Activated naive CD4-positive, alpha-beta T cell treated with anti-CD3 and anti-CD28 coated beads, Interleukin-2, amount 10 ng/mL, durations not matched to agents 7 days and 5 days (primary cell): ENCODE measurements around the gene TTC3.
"Not testable (repeated sequence)": the region's sequence is repeated elsewhere in the genome, so short reads cannot be mapped to it uniquely, and the experiment has no call there.

Experiments
- CTCF ChIA-PET: fragments of 350-600 bp; sonication (Branson Sonifier 250); formaldehyde crosslinking; loops from one replicate; lab custom pipeline; 2021; ENCODE audit warnings: antibody characterized with exemption; lab: Charles Lee
- DNase-seq: peaks from one replicate; pipeline ENCODE4 v3.0.0-alpha.2; 2020
- H3K27ac Mint-ChIP-seq: one replicate; pipeline ENCODE4 v1.8.0; 2021; ENCODE audit warnings: mild to moderate bottlenecking, moderate library complexity, mixed read lengths
- H3K27me3 Mint-ChIP-seq: one replicate; pipeline ENCODE4 v1.8.0; 2021; ENCODE audit warnings: mild to moderate bottlenecking, mixed read lengths
- H3K36me3 Mint-ChIP-seq: one replicate; pipeline ENCODE4 v1.8.0; 2021; ENCODE audit warnings: mixed read lengths
- H3K4me1 Mint-ChIP-seq: one replicate; pipeline ENCODE4 v1.8.0; 2021; ENCODE audit warnings: mixed read lengths
- H3K4me3 Mint-ChIP-seq: one replicate; pipeline ENCODE4 v1.8.0; 2021; ENCODE audit warnings: mild to moderate bottlenecking, moderate library complexity, mixed read lengths
- H3K9me3 Mint-ChIP-seq: one replicate; pipeline ENCODE4 v1.8.0; 2021; ENCODE audit warnings: mixed read lengths

Gene TTC3

GRCh38 chr21:37072988-37073416 lies at the start of gene TTC3, which contains the start of gene PIGP:
TTC3 (plus strand) TSS chr21:37073254; CDS start chr21:37087258, 14,004 bp downstream.
PIGP (minus strand) TSS chr21:37073071; CDS start chr21:37072515, 556 bp downstream.
- Mint-ChIP-seq H3K4me3 (peak within 1 kb of the TSS; percentile 97), H3K4me1 (peaks cover 37% of the 10 kb centered on the region), H3K27ac (peak within 1 kb of the TSS; percentile 96), H3K36me3 (peaks cover 22% of the 10 kb centered on the region), H3K9me3 (peaks cover 1% of the 10 kb centered on the region), H3K27me3 (peaks cover 7% of the 10 kb centered on the region)
- CTCF ChIA-PET = no interaction called here
- peak; percentile 94 for DNase-seq

- no peaks in the 10 kb centered on the region for H3K9me3 Mint-ChIP-seq
- H3K4me3 Mint-ChIP-seq = no peak overlapping the region
- no peak for DNase-seq
- H3K4me1 Mint-ChIP-seq = no peaks in the 10 kb centered on the region
- H3K27ac Mint-ChIP-seq = no peak overlapping the region
- peaks cover 13% of the 10 kb centered on the region for H3K27me3 Mint-ChIP-seq
- CTCF ChIA-PET = interaction anchor here (1.3 kb wide), 1 partner anchor 17 kb away, joined by 4 read pairs; no protein-coding TSS in a partner anchor
- H3K36me3 Mint-ChIP-seq = no peaks in the 10 kb centered on the region
Observed at GRCh38 chr21:37026499-37026898, 46.6 kb upstream of the TTC3 start.

GRCh38 chr21:37028570-37028969 lies 44.5 kb upstream of the TTC3 start:
- no peaks in the 10 kb centered on the region for H3K36me3 Mint-ChIP-seq
- no peak for DNase-seq
- H3K9me3 Mint-ChIP-seq = no peaks in the 10 kb centered on the region
- no peak overlapping the region for H3K27ac Mint-ChIP-seq
- no peak overlapping the region for H3K4me3 Mint-ChIP-seq
- CTCF ChIA-PET = no interaction called here
- H3K4me1 Mint-ChIP-seq = no peaks in the 10 kb centered on the region
- peaks cover 13% of the 10 kb centered on the region for H3K27me3 Mint-ChIP-seq

GRCh38 chr21:37030864-37031263 lies 42.2 kb upstream of the TTC3 start:
- CTCF ChIA-PET = no interaction called here
- Mint-ChIP-seq H3K9me3 (no peaks in the 10 kb centered on the region), H3K36me3 (no peaks in the 10 kb centered on the region), H3K4me3 (no peak overlapping the region), H3K27me3 (peaks cover 13% of the 10 kb centered on the region), H3K4me1 (no peaks in the 10 kb centered on the region), H3K27ac (no peak overlapping the region)
- DNase-seq = no peak

- DNase-seq = no peak
- no peaks in the 10 kb centered on the region for H3K4me1 Mint-ChIP-seq
- H3K27me3 Mint-ChIP-seq = peaks cover 4% of the 10 kb centered on the region
- no peak overlapping the region for H3K27ac Mint-ChIP-seq
- no peak overlapping the region for H3K4me3 Mint-ChIP-seq
- no peaks in the 10 kb centered on the region for H3K9me3 Mint-ChIP-seq
- no peaks in the 10 kb centered on the region for H3K36me3 Mint-ChIP-seq
- CTCF ChIA-PET = no interaction called here
Observed at GRCh38 chr21:37032293-37032692, 40.8 kb upstream of the TTC3 start.

- Mint-ChIP-seq H3K4me1 (no peaks in the 10 kb centered on the region), H3K4me3 (no peak overlapping the region), H3K27me3 (peaks cover 4% of the 10 kb centered on the region), H3K36me3 (no peaks in the 10 kb centered on the region), H3K27ac (no peak overlapping the region), H3K9me3 (no peaks in the 10 kb centered on the region)
- DNase-seq = no peak
- CTCF ChIA-PET = no interaction called here
Observed at GRCh38 chr21:37032877-37033471, 40.1 kb upstream of the TTC3 start.

- H3K4me1 Mint-ChIP-seq, H3K27ac Mint-ChIP-seq, H3K4me3 Mint-ChIP-seq, DNase-seq, H3K36me3 Mint-ChIP-seq, CTCF ChIA-PET, H3K9me3 Mint-ChIP-seq: not testable (repeated sequence)
- H3K27me3 Mint-ChIP-seq = peaks cover 11% of the 10 kb centered on the region
Observed at GRCh38 chr21:37034394-37034793, 38.7 kb upstream of the TTC3 start.

- no peaks in the 10 kb centered on the region for H3K36me3 Mint-ChIP-seq
- H3K27ac Mint-ChIP-seq = no peak overlapping the region
- no peaks in the 10 kb centered on the region for H3K4me1 Mint-ChIP-seq
- no peaks in the 10 kb centered on the region for H3K9me3 Mint-ChIP-seq
- no peak for DNase-seq
- CTCF ChIA-PET = no interaction called here
- H3K4me3 Mint-ChIP-seq = no peak overlapping the region
- H3K27me3 Mint-ChIP-seq = peaks cover 11% of the 10 kb centered on the region
Observed at GRCh38 chr21:37036177-37036576, 36.9 kb upstream of the TTC3 start.

GRCh38 chr21:37039411-37040075 lies 33.5 kb upstream of the TTC3 start:
- Mint-ChIP-seq H3K27ac (no peak overlapping the region), H3K27me3 (peaks cover 15% of the 10 kb centered on the region), H3K4me1 (peaks cover 2% of the 10 kb centered on the region), H3K9me3 (no peaks in the 10 kb centered on the region), H3K4me3 (no peak overlapping the region), H3K36me3 (no peaks in the 10 kb centered on the region)
- CTCF ChIA-PET = interaction anchor here (0.7 kb wide), 1 partner anchor 30 kb away, joined by 4 read pairs; no protein-coding TSS in a partner anchor
- no peak for DNase-seq

GRCh38 chr21:37040212-37040611 lies 32.8 kb upstream of the TTC3 start:
- no peak for DNase-seq
- Mint-ChIP-seq H3K36me3 (no peaks in the 10 kb centered on the region), H3K4me1 (peaks cover 9% of the 10 kb centered on the region), H3K27ac (no peak overlapping the region), H3K27me3 (peaks cover 18% of the 10 kb centered on the region), H3K4me3 (no peak overlapping the region), H3K9me3 (no peaks in the 10 kb centered on the region)
- CTCF ChIA-PET = no interaction called here

- H3K4me3 Mint-ChIP-seq = no peak overlapping the region
- peaks cover 23% of the 10 kb centered on the region for H3K27me3 Mint-ChIP-seq
- no peak overlapping the region for H3K27ac Mint-ChIP-seq
- peaks cover 15% of the 10 kb centered on the region for H3K4me1 Mint-ChIP-seq
- H3K36me3 Mint-ChIP-seq = no peaks in the 10 kb centered on the region
- CTCF ChIA-PET = no interaction called here
- no peaks in the 10 kb centered on the region for H3K9me3 Mint-ChIP-seq
- no peak for DNase-seq
Observed at GRCh38 chr21:37041706-37042271, 31.3 kb upstream of the TTC3 start.

- DNase-seq = no peak
- Mint-ChIP-seq H3K36me3 (no peaks in the 10 kb centered on the region), H3K27ac (no peak overlapping the region), H3K4me1 (peaks cover 15% of the 10 kb centered on the region), H3K9me3 (no peaks in the 10 kb centered on the region), H3K27me3 (peaks cover 32% of the 10 kb centered on the region), H3K4me3 (no peak overlapping the region)
- CTCF ChIA-PET = no interaction called here
Observed at GRCh38 chr21:37043818-37044217, 29.2 kb upstream of the TTC3 start.

- Mint-ChIP-seq H3K9me3 (no peaks in the 10 kb centered on the region), H3K27ac (no peak overlapping the region), H3K27me3 (peaks cover 27% of the 10 kb centered on the region), H3K4me3 (no peak overlapping the region), H3K4me1 (peaks cover 15% of the 10 kb centered on the region), H3K36me3 (no peaks in the 10 kb centered on the region)
- DNase-seq = no peak
- CTCF ChIA-PET = no interaction called here
Observed at GRCh38 chr21:37044643-37045042, 28.4 kb upstream of the TTC3 start.

- H3K27me3 Mint-ChIP-seq = peaks cover 28% of the 10 kb centered on the region
- CTCF ChIA-PET = interaction anchor here (0.9 kb wide), 1 partner anchor 35 kb away, joined by 3 read pairs; no protein-coding TSS in a partner anchor
- no peaks in the 10 kb centered on the region for H3K36me3 Mint-ChIP-seq
- H3K27ac Mint-ChIP-seq = no peak overlapping the region
- peaks cover 15% of the 10 kb centered on the region for H3K4me1 Mint-ChIP-seq
- DNase-seq = peak; percentile 45
- no peaks in the 10 kb centered on the region for H3K9me3 Mint-ChIP-seq
- H3K4me3 Mint-ChIP-seq = no peak overlapping the region
Observed at GRCh38 chr21:37045149-37045548, 27.9 kb upstream of the TTC3 start.
